ENCODE measurements around the gene CRYZL1.
"Not testable (repeated sequence)": the region's sequence is repeated elsewhere in the genome, so short reads cannot be mapped to it uniquely, and the experiment has no call there.

The CRYZL1 gene

DNA sequence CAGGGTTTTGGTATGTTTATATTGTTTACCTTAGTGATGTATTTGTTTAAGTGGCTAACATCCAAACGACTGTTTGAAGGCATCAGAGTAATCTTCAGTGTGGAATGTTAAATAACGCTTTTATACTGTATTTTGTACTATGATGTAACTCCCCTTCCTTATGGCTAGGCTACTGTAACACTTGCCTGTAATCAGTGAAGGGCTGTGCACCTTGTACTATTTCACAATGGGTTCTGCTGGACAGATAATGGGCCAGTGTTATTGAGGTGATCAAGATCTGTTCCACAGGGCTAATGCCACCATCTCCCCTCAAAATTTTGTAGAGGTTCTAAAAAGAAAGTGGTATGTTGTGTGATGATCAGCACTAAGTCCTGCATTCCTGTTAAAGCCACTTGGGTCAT, 64.8 kb downstream of the CRYZL1 start:
- not testable (repeated sequence) for H3K9me3 ChIP-seq (ENCODE audit: low read length); H3K27me3 ChIP-seq (ENCODE audit: control insufficient read depth in 1 of 2, insufficient read depth in 2 of 2, low read length in 2 of 2)

DNA sequence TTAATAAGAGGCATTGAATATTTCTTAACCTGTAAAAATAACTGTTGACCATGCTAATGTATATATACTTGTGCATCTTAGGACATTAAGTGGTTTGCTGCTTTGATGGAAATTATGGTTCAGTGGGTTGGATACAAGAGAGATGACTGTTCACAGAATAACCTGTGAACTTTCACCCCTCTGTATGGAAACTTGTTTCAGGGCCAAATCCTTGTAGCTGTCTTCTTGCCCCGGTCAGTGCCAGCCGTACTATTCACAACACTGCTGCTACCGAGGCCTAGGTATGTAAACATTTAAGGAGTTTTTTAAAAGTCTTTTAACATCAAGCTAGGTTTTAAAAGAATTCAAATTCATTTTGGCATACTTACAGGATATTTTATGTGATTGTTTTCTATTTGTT, 69.2 kb downstream of the CRYZL1 start:
- H3K27me3 ChIP-seq (ENCODE audit: control insufficient read depth in 1 of 2, insufficient read depth in 2 of 2, low read length in 2 of 2): no peaks in the 10 kb centered on the region
- no peaks in the 10 kb centered on the region for H3K9me3 ChIP-seq (ENCODE audit: low read length)
- peak overlapping the region; percentile 14 for H3K27ac ChIP-seq (ENCODE audit: low read depth, low read length)
- peaks cover 72% of the 10 kb centered on the region for H3K36me3 ChIP-seq (ENCODE audit: insufficient read depth, low read length)
- no peak overlapping the region for H3K9ac ChIP-seq (ENCODE audit: low read length)
- peaks cover 8% of the 10 kb centered on the region for H3K4me1 ChIP-seq (ENCODE audit: insufficient read depth, low read length)
- H3K4me3 ChIP-seq (ENCODE audit: low read depth in 1 of 2, low read length in 2 of 2): no peak overlapping the region

More for the DNA sequence above, 64.8 kb downstream of the CRYZL1 start:
- H3K9ac ChIP-seq (ENCODE audit: low read length); H3K4me3 ChIP-seq (ENCODE audit: low read depth in 1 of 2, low read length in 2 of 2); H3K4me1 ChIP-seq (ENCODE audit: insufficient read depth, low read length); H3K27ac ChIP-seq (ENCODE audit: low read depth, low read length): not testable (repeated sequence)
- H3K36me3 ChIP-seq (ENCODE audit: insufficient read depth, low read length): peaks cover 39% of the 10 kb centered on the region

DNA sequence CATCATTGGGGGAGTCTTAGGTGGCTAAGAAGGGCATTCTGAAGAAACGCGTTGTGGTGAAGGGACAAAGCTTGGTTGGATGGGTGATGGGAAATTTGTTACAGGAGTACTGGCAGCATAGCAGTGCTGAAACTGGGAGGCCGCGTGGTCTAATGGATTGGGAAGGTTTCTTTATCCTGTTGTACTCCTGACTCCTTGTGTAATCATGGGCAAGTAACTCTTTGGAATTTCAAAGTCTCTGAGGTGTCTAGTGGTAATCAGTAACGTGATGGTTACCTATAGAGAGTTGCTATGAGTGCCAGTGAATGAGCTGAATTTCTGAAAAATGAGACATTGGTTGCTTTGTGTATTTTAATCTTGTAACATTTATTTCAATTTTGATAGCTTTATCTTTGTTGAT, 71.5 kb downstream of the CRYZL1 start:
- no peak overlapping the region for H3K4me3 ChIP-seq (ENCODE audit: low read depth in 1 of 2, low read length in 2 of 2)

DNA sequence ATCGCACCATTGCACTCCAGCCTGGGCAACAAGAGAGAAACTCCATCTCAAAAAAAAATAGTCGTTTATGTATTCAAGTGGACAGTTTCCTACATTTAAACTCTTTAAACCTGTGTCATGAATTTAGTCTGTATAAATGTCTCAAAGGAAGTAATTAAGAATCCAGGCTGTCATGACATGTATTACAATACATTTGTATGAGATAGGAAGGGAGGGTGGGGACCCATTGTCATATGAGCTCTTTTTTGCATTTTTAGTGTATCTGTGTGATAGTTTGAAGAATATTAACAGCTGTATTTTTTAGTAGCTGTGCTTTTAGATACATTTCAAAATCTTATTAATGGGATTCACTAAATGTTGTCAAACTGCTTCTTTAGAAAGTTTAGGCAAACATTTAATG, 73.1 kb downstream of the CRYZL1 start:
- no peaks in the 10 kb centered on the region for H3K27me3 ChIP-seq (ENCODE audit: control insufficient read depth in 1 of 2, insufficient read depth in 2 of 2, low read length in 2 of 2)
- H3K4me3 ChIP-seq (ENCODE audit: low read depth in 1 of 2, low read length in 2 of 2): no peak overlapping the region
- no peaks in the 10 kb centered on the region for H3K9me3 ChIP-seq (ENCODE audit: low read length)
- no peak overlapping the region for H3K27ac ChIP-seq (ENCODE audit: low read depth, low read length)
- H3K36me3 ChIP-seq (ENCODE audit: insufficient read depth, low read length): peaks cover 45% of the 10 kb centered on the region
- H3K9ac ChIP-seq (ENCODE audit: low read length): no peak overlapping the region
- peaks cover 8% of the 10 kb centered on the region for H3K4me1 ChIP-seq (ENCODE audit: insufficient read depth, low read length)

More for the DNA sequence above, 71.5 kb downstream of the CRYZL1 start:
- no peak overlapping the region for H3K27ac ChIP-seq (ENCODE audit: low read depth, low read length)
- H3K9me3 ChIP-seq (ENCODE audit: low read length): no peaks in the 10 kb centered on the region
- H3K27me3 ChIP-seq (ENCODE audit: control insufficient read depth in 1 of 2, insufficient read depth in 2 of 2, low read length in 2 of 2): no peaks in the 10 kb centered on the region
- H3K4me1 ChIP-seq (ENCODE audit: insufficient read depth, low read length): peaks cover 8% of the 10 kb centered on the region
- peaks cover 57% of the 10 kb centered on the region for H3K36me3 ChIP-seq (ENCODE audit: insufficient read depth, low read length)
- no peak overlapping the region for H3K9ac ChIP-seq (ENCODE audit: low read length)

DNA sequence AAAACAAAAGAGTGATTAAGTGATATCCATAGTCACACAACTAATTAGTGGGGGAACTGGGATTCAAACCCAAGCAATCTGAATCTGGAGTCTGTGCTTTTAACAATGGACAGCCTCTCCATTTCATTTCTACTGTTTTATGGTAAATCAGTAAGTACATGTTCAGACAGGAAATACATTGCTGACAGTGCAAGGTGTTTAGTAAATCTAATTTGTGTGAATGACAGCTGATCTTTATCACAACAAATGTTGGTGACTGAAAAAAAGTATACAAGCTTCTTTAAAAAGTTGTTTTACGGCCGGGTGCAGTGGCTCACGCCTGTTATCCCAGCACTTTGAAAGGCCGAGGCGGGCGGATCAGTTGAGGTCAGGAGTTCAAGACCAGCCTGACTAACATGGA, 73.6 kb downstream of the CRYZL1 start:
- H3K27me3 ChIP-seq (ENCODE audit: control insufficient read depth in 1 of 2, insufficient read depth in 2 of 2, low read length in 2 of 2): no peaks in the 10 kb centered on the region
- peaks cover 8% of the 10 kb centered on the region for H3K4me1 ChIP-seq (ENCODE audit: insufficient read depth, low read length)
- no peak overlapping the region for H3K9ac ChIP-seq (ENCODE audit: low read length)
- H3K36me3 ChIP-seq (ENCODE audit: insufficient read depth, low read length): peaks cover 40% of the 10 kb centered on the region
- no peak overlapping the region for H3K4me3 ChIP-seq (ENCODE audit: low read depth in 1 of 2, low read length in 2 of 2)
- no peak overlapping the region for H3K27ac ChIP-seq (ENCODE audit: low read depth, low read length)
- H3K9me3 ChIP-seq (ENCODE audit: low read length): no peaks in the 10 kb centered on the region

DNA sequence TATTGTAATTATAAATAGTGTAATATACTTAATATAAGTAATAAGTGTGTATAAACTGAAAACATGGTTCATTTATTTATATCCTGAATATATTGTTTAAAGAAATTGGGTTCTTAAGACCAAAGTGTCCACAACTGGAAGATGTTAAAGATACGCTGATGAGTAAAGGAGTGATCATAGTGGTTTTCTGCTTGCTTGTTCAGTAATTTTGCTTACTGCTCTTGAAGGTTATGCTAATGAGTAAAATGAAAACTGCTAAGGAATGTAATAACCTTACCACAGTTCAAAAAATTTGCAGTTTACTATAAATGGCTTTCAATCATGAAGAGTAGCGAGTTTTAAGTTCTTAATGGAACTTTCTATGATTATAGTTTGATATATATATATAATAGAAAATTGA, 75.0 kb downstream of the CRYZL1 start:
- no peaks in the 10 kb centered on the region for H3K27me3 ChIP-seq (ENCODE audit: control insufficient read depth in 1 of 2, insufficient read depth in 2 of 2, low read length in 2 of 2)
- no peak overlapping the region for H3K27ac ChIP-seq (ENCODE audit: low read depth, low read length)
- H3K36me3 ChIP-seq (ENCODE audit: insufficient read depth, low read length): peaks cover 39% of the 10 kb centered on the region

DNA sequence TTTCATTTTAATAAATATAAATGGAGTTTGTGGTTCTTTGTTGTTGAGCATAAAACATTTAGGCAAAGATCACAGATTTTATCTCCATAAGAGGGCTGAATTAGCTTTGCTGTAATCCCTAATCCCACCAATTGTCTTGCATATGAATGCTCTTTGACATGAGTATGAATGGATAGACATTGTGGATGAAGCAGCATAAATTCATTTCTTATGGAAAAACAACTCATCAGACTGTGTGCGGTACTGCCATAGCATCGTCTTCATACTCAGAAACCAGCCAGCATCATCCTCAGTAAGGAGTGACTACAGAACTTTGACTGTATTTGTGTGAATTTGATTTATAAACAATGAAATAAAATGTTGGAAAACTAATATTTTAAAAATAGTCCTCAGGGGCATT, 79.2 kb downstream of the CRYZL1 start:
- Histone ChIP-seq H3K9ac (ENCODE audit: low read length) (no peak overlapping the region), H3K36me3 (ENCODE audit: insufficient read depth, low read length) (peaks cover 48% of the 10 kb centered on the region), H3K27ac (ENCODE audit: low read depth, low read length) (no peak overlapping the region), H3K4me3 (ENCODE audit: low read depth in 1 of 2, low read length in 2 of 2) (no peak overlapping the region), H3K9me3 (ENCODE audit: low read length) (no peaks in the 10 kb centered on the region), H3K4me1 (ENCODE audit: insufficient read depth, low read length) (peaks cover 24% of the 10 kb centered on the region), H3K27me3 (ENCODE audit: control insufficient read depth in 1 of 2, insufficient read depth in 2 of 2, low read length in 2 of 2) (no peaks in the 10 kb centered on the region)

More for the DNA sequence above, 75.0 kb downstream of the CRYZL1 start:
- no peak overlapping the region for H3K9ac ChIP-seq (ENCODE audit: low read length)
- no peak overlapping the region for H3K4me3 ChIP-seq (ENCODE audit: low read depth in 1 of 2, low read length in 2 of 2)
- H3K4me1 ChIP-seq (ENCODE audit: insufficient read depth, low read length): no peaks in the 10 kb centered on the region
- H3K9me3 ChIP-seq (ENCODE audit: low read length): no peaks in the 10 kb centered on the region

DNA sequence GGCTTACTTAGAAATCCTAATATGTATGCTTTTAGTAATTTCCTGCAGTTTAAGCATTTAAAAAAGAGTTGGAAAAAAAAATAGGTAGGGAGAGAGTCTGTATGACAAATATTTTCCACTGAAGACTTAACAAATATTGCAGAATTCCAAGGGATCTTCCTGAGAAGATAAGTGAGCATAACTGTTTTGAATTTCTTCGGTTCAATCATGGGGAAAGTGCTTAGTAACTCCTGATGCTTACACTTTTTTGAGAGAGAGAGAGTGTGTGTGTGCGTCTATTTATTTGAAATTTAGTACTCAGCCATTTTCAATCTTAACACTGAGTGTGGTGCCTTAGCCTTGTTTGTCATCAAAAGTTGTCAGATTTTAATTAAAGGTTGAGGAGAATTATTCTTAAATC, 80.2 kb downstream of the CRYZL1 start:
- Histone ChIP-seq H3K4me1 (ENCODE audit: insufficient read depth, low read length) (peaks cover 24% of the 10 kb centered on the region), H3K27ac (ENCODE audit: low read depth, low read length) (no peak overlapping the region), H3K9ac (ENCODE audit: low read length) (no peak overlapping the region), H3K36me3 (ENCODE audit: insufficient read depth, low read length) (peaks cover 46% of the 10 kb centered on the region), H3K4me3 (ENCODE audit: low read depth in 1 of 2, low read length in 2 of 2) (no peak overlapping the region), H3K9me3 (ENCODE audit: low read length) (no peaks in the 10 kb centered on the region), H3K27me3 (ENCODE audit: control insufficient read depth in 1 of 2, insufficient read depth in 2 of 2, low read length in 2 of 2) (no peaks in the 10 kb centered on the region)

DNA sequence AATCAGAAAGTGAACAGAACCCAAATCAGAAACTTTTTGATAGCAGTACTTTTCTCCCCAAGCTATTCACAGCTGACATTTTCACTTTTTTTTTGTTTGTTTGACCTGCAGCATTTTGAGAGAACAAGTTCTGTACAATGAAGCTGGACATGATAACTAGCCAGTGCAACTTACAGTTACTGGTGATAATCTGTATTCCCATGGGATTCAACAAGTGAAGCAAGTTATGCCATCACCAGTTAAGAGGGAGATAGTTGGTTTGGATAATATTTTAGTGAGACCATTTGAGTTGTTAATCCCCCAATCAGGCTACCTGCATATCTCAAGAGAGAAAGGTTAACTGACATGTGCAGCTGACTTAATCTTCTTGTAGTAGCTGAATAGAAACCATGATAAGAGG, 80.6 kb downstream of the CRYZL1 start:
- H3K27me3 ChIP-seq (ENCODE audit: control insufficient read depth in 1 of 2, insufficient read depth in 2 of 2, low read length in 2 of 2): no peaks in the 10 kb centered on the region
- no peak overlapping the region for H3K9ac ChIP-seq (ENCODE audit: low read length)
- H3K9me3 ChIP-seq (ENCODE audit: low read length): no peaks in the 10 kb centered on the region
- peaks cover 24% of the 10 kb centered on the region for H3K4me1 ChIP-seq (ENCODE audit: insufficient read depth, low read length)
- peaks cover 47% of the 10 kb centered on the region for H3K36me3 ChIP-seq (ENCODE audit: insufficient read depth, low read length)
- H3K4me3 ChIP-seq (ENCODE audit: low read depth in 1 of 2, low read length in 2 of 2): no peak overlapping the region
- H3K27ac ChIP-seq (ENCODE audit: low read depth, low read length): no peak overlapping the region

DNA sequence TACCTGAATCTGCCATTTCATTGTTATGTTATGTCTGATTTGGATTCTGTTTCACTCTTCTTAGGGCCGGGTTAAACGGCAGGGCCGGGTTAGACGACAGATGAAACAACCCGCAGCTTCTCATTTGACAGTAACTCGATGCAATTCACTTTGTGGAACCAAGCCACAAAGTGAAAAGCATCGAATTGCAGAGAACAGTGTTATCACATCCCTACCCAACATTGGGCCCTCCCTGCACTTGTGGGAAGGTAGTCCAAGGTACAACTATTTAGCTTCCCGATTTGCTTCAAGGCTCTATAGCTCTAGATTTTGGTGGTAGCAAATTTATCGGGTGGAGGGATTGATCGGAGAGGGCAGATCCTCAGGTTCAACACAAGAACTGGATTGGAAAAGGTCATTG, 81.7 kb downstream of the CRYZL1 start:
- H3K27me3 ChIP-seq (ENCODE audit: control insufficient read depth in 1 of 2, insufficient read depth in 2 of 2, low read length in 2 of 2): no peaks in the 10 kb centered on the region

DNA sequence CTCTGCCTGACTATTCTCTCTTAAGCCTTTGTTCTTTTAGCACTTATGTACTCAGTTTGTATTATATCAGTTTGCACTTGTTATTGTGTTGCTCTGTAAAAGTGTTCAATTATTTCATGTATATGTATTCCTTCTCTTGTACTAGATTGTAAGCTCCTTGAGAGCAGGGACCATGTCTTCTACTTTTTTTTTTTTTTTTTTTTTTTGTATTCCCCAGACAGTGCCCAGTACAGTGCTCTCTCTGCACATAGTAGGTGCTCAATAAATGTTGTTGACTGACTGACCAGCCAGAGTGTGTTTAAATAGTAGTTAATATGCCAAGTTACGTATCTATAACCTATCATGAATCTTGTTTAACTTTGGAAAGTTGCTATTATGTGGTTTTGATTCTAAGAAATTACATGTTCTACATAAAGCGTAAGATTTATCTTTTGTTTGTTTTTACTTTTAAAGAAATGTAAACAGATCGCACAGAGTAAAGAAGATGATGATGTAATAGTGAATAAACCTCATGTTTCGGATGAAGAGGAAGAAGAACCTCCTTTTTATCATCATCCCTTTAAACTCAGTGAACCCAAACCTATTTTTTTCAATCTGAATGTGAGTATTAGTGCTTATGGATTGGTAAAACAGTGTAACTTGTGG, 82.6 kb downstream of the CRYZL1 start:
- H3K4me3 ChIP-seq (ENCODE audit: low read depth in 1 of 2, low read length in 2 of 2): no peak overlapping the region
- no peak overlapping the region for H3K9ac ChIP-seq (ENCODE audit: low read length)
- H3K4me1 ChIP-seq (ENCODE audit: insufficient read depth, low read length): peaks cover 29% of the 10 kb centered on the region
- H3K36me3 ChIP-seq (ENCODE audit: insufficient read depth, low read length): peaks cover 66% of the 10 kb centered on the region
- no peaks in the 10 kb centered on the region for H3K9me3 ChIP-seq (ENCODE audit: low read length)
- H3K27ac ChIP-seq (ENCODE audit: low read depth, low read length): no peak overlapping the region
- no peaks in the 10 kb centered on the region for H3K27me3 ChIP-seq (ENCODE audit: control insufficient read depth in 1 of 2, insufficient read depth in 2 of 2, low read length in 2 of 2)

More for the DNA sequence above, 81.7 kb downstream of the CRYZL1 start:
- Histone ChIP-seq H3K27ac (ENCODE audit: low read depth, low read length) (no peak overlapping the region), H3K9me3 (ENCODE audit: low read length) (no peaks in the 10 kb centered on the region), H3K4me3 (ENCODE audit: low read depth in 1 of 2, low read length in 2 of 2) (no peak overlapping the region), H3K9ac (ENCODE audit: low read length) (no peak overlapping the region), H3K36me3 (ENCODE audit: insufficient read depth, low read length) (peaks cover 56% of the 10 kb centered on the region), H3K4me1 (ENCODE audit: insufficient read depth, low read length) (peaks cover 29% of the 10 kb centered on the region)

DNA sequence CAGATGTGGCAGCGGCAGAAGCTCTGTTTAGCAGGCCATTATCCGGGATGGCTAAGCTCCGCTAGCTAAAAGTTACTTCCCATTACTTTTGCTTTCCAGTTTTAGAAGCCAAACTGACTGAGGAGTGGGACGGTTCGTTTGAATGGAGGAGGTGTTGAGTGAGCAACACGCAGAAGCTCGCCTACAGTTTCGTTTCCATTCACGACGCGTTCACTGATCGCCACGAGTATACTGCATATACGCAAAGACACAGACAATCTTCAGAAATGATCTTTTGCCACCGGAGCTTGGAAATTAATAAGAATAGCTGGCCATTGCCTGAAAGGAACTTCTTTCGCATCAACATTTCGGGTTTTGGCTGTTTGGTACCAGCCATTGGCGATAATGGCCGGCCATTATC, 84.1 kb downstream of the CRYZL1 start:
- peaks cover 29% of the 10 kb centered on the region for H3K4me1 ChIP-seq (ENCODE audit: insufficient read depth, low read length)

More for the DNA sequence above, 84.1 kb downstream of the CRYZL1 start:
- H3K27ac ChIP-seq (ENCODE audit: low read depth, low read length): no peak overlapping the region
- H3K9ac ChIP-seq (ENCODE audit: low read length): no peak overlapping the region
- no peak overlapping the region for H3K4me3 ChIP-seq (ENCODE audit: low read depth in 1 of 2, low read length in 2 of 2)
- H3K27me3 ChIP-seq (ENCODE audit: control insufficient read depth in 1 of 2, insufficient read depth in 2 of 2, low read length in 2 of 2): no peaks in the 10 kb centered on the region
- H3K36me3 ChIP-seq (ENCODE audit: insufficient read depth, low read length): peaks cover 79% of the 10 kb centered on the region
- H3K9me3 ChIP-seq (ENCODE audit: low read length): no peaks in the 10 kb centered on the region

Data from muscle layer of colon (tissue), 2 donors.